HEK293 (cell line): ENCODE results near the gene RCL1.

ENCODE experiments used
- EGR2 ChIP-seq: fragments of 450-650 bp; formaldehyde crosslinking; IDR thresholded peaks from 2 replicates; pipeline ENCODE4 v1.5.1; 2016; ENCODE audit warnings: low read depth, missing biosample characterization, missing genetic modification characterization
- FEZF1 ChIP-seq: fragments of 450-650 bp; formaldehyde crosslinking; IDR thresholded peaks from 2 replicates; pipeline ENCODE4 v1.5.1; 2016; ENCODE audit warnings: missing biosample characterization, missing genetic modification characterization
- KLF7 ChIP-seq: fragments of 450-650 bp; formaldehyde crosslinking; IDR thresholded peaks from 2 replicates; pipeline ENCODE4 v1.5.1; 2016; ENCODE audit warnings: missing biosample characterization, missing genetic modification characterization, borderline replicate concordance
- MEIS1 ChIP-seq: sonication (generic); formaldehyde crosslinking; IDR thresholded peaks from 2 replicates; pipeline ENCODE4 v1.8.1; 2022; ENCODE audit warnings: missing genetic modification reagents, mild to moderate bottlenecking, borderline replicate concordance
- SCRT2 ChIP-seq: fragments of 450-650 bp; formaldehyde crosslinking; IDR thresholded peaks from 2 replicates; pipeline ENCODE4 v1.5.1; 2016; ENCODE audit warnings: missing biosample characterization, missing genetic modification characterization
- YY2 ChIP-seq: fragments of 450-650 bp; formaldehyde crosslinking; IDR thresholded peaks from 2 replicates; pipeline ENCODE4 v1.5.1; 2016; ENCODE audit warnings: missing biosample characterization, missing genetic modification characterization
- ZBTB1 ChIP-seq: fragments of 450-650 bp; formaldehyde crosslinking; IDR thresholded peaks from 2 replicates; pipeline ENCODE4 v1.5.1; 2016; ENCODE audit warnings: missing biosample characterization, missing genetic modification characterization
- ZBTB17 ChIP-seq: fragments of 450-650 bp; formaldehyde crosslinking; IDR thresholded peaks from 2 replicates; pipeline ENCODE4 v1.5.1; 2016; ENCODE audit warnings: missing biosample characterization, missing genetic modification characterization
- ZBTB8A ChIP-seq: fragments of 450-650 bp; formaldehyde crosslinking; IDR thresholded peaks from 2 replicates; pipeline ENCODE4 v1.5.1; 2016; ENCODE audit warnings: missing biosample characterization, missing genetic modification characterization
- ZEB2 ChIP-seq: fragments of 450-650 bp; formaldehyde crosslinking; IDR thresholded peaks from 2 replicates; pipeline ENCODE4 v1.5.1; 2016; ENCODE audit warnings: missing biosample characterization, missing genetic modification characterization
- ZNF16 ChIP-seq: fragments of 450-650 bp; formaldehyde crosslinking; IDR thresholded peaks from 2 replicates; pipeline ENCODE4 v1.5.1; 2016; ENCODE audit warnings: low read depth, missing biosample characterization, missing genetic modification characterization
- ZNF18 ChIP-seq: fragments of 450-650 bp; formaldehyde crosslinking; IDR thresholded peaks from 2 replicates; pipeline ENCODE4 v1.5.1; 2016; ENCODE audit warnings: missing biosample characterization, missing genetic modification characterization
- ZNF223 ChIP-seq: fragments of 450-650 bp; formaldehyde crosslinking; IDR thresholded peaks from 2 replicates; pipeline ENCODE4 v1.5.1; 2016; ENCODE audit warnings: missing biosample characterization, missing genetic modification characterization
- ZNF274 ChIP-seq, 2 experiments: fragments of 200-500 bp in 1 of 2; fragments of 450-650 bp in 1 of 2; sonication (Bioruptor generic) in 1 of 2; formaldehyde crosslinking in 1 of 2; IDR thresholded peaks; 2 replicates each; pipeline versions ENCODE4 v1.5.1 to v1.6.1; 2014 to 2016; ENCODE audit warnings: borderline replicate concordance in 1 of 2, inconsistent platforms in 1 of 2, low read length in 1 of 2, missing biosample characterization in 1 of 2, missing genetic modification characterization in 1 of 2
- ZNF362 ChIP-seq: fragments of 450-650 bp; formaldehyde crosslinking; IDR thresholded peaks from 2 replicates; pipeline ENCODE4 v1.5.1; 2016; ENCODE audit warnings: missing biosample characterization, missing genetic modification characterization
- ZNF473 ChIP-seq: fragments of 450-650 bp; formaldehyde crosslinking; IDR thresholded peaks from 2 replicates; pipeline ENCODE4 v1.5.1; 2017; ENCODE audit warnings: missing biosample characterization, missing genetic modification characterization
- ZNF501 ChIP-seq: fragments of 450-650 bp; formaldehyde crosslinking; IDR thresholded peaks from 2 replicates; pipeline ENCODE4 v1.5.1; 2016; ENCODE audit warnings: missing biosample characterization, missing genetic modification characterization
- ZNF560 ChIP-seq: fragments of 450-650 bp; formaldehyde crosslinking; IDR thresholded peaks from 2 replicates; pipeline ENCODE4 v1.5.1; 2017; ENCODE audit warnings: missing biosample characterization, missing genetic modification characterization, borderline replicate concordance
- ZNF600 ChIP-seq: fragments of 450-650 bp; formaldehyde crosslinking; IDR thresholded peaks from 2 replicates; pipeline ENCODE4 v1.5.1; 2016; ENCODE audit warnings: missing biosample characterization, missing genetic modification characterization
- ZNF664 ChIP-seq: fragments of 450-650 bp; formaldehyde crosslinking; IDR thresholded peaks from 2 replicates; pipeline ENCODE4 v1.5.1; 2016; ENCODE audit warnings: missing biosample characterization, missing genetic modification characterization
- ZXDB ChIP-seq: fragments of 450-650 bp; formaldehyde crosslinking; IDR thresholded peaks from 2 replicates; pipeline ENCODE4 v1.5.1; 2016; ENCODE audit warnings: missing biosample characterization, missing genetic modification characterization
- TF ChIP-seq, protein P1 (sequence below): fragments of 450-650 bp; formaldehyde crosslinking; IDR thresholded peaks from 2 replicates; pipeline ENCODE4 v1.5.1; 2017; ENCODE audit warnings: missing biosample characterization, missing genetic modification characterization
- TF ChIP-seq, protein P2 (sequence below): fragments of 450-650 bp; formaldehyde crosslinking; IDR thresholded peaks from 2 replicates; pipeline ENCODE4 v1.5.1; 2016; ENCODE audit warnings: missing biosample characterization, missing genetic modification characterization

Gene RCL1

GRCh38 chr9:4762108-4762885, 30.4 kb upstream of the RCL1 start (continued):
- TF ChIP-seq SCRT2 (0 out of 2 replicates have a peak, but pooled peaks have one; percentile 28), ZBTB1 (no peak), ZNF223 (no peak), ZNF473 (tag by site-specific recombination) (no peak), ZNF664 (no peak), ZNF600 (tag by site-specific recombination) (peak; percentile 97), ZNF18 (tag by site-specific recombination) (no peak), KLF7 (tag by site-specific recombination) (no peak), EGR2 (no peak), MEIS1 (CRISPR knock-in tag) (peak; percentile 80; the same call in 1 of the 2 replicates), YY2 (no peak), ZNF560 (tag by site-specific recombination) (no peak), ZBTB17 (tag by site-specific recombination) (no peak), ZNF362 (tag by site-specific recombination) (no peak), ZBTB8A (tag by site-specific recombination) (no peak), ZNF16 (tag by site-specific recombination) (no peak), FEZF1 (peak; percentile 85), ZXDB (tag by site-specific recombination) (no peak), ZNF274 (IDR thresholded peaks at IDR 0.05; ENCODE audit: low read length) (no peak), ZNF274 (tag by site-specific recombination; IDR thresholded peaks at IDR 0.05; ENCODE audit: borderline replicate concordance) (no peak), ZEB2 (tag by site-specific recombination) (peak; percentile 72), ZNF501 (tag by site-specific recombination) (peak; percentile 28; the same call in 1 of the 2 replicates)
- TF ChIP-seq, protein P1, sequence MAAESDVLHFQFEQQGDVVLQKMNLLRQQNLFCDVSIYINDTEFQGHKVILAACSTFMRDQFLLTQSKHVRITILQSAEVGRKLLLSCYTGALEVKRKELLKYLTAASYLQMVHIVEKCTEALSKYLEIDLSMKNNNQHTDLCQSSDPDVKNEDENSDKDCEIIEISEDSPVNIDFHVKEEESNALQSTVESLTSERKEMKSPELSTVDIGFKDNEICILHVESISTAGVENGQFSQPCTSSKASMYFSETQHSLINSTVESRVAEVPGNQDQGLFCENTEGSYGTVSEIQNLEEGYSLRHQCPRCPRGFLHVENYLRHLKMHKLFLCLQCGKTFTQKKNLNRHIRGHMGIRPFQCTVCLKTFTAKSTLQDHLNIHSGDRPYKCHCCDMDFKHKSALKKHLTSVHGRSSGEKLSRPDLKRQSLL (tag by site-specific recombination), result peak; percentile 47; the same call in 1 of the 2 replicates
- TF ChIP-seq, protein P2, sequence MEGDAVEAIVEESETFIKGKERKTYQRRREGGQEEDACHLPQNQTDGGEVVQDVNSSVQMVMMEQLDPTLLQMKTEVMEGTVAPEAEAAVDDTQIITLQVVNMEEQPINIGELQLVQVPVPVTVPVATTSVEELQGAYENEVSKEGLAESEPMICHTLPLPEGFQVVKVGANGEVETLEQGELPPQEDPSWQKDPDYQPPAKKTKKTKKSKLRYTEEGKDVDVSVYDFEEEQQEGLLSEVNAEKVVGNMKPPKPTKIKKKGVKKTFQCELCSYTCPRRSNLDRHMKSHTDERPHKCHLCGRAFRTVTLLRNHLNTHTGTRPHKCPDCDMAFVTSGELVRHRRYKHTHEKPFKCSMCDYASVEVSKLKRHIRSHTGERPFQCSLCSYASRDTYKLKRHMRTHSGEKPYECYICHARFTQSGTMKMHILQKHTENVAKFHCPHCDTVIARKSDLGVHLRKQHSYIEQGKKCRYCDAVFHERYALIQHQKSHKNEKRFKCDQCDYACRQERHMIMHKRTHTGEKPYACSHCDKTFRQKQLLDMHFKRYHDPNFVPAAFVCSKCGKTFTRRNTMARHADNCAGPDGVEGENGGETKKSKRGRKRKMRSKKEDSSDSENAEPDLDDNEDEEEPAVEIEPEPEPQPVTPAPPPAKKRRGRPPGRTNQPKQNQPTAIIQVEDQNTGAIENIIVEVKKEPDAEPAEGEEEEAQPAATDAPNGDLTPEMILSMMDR (tag by site-specific recombination), result peak; percentile 78
